Liver (tissue), 9 donors: ENCODE measurements around the gene INPP4B. TPM values are rescaled to one million over a fixed set of nuclear protein-coding genes. Genes with fewer than 3 reads are reported as not detected.

Experiments
- DNase-seq: peaks from one replicate; pipeline ENCODE4 v3.0.0-alpha.2; 2017; ENCODE audit warnings: low spot score
- H3K27ac ChIP-seq, 2 donors: one replicate each; pipeline ENCODE4 v1.7.0; 2013; ENCODE audit warnings: inconsistent platforms in 2 of 2, low read length in 2 of 2, control low read depth in 1 of 2, low read depth in 1 of 2, mild to moderate bottlenecking in 1 of 2
- H3K27me3 ChIP-seq, 4 donors: one replicate each; pipeline versions ENCODE4 v1.6.1 to v1.7.0; 2013; ENCODE audit warnings: low read length in 3 of 4, inconsistent platforms in 1 of 4, mild to moderate bottlenecking in 1 of 4, moderate library complexity in 1 of 4; ENCODE audit not compliant: control insufficient read depth in 4 of 4, insufficient read depth in 4 of 4
- H3K36me3 ChIP-seq, 4 donors: one replicate each; pipeline versions ENCODE4 v1.6.1 to v1.7.0; 2013; ENCODE audit warnings: low read length in 3 of 4, mild to moderate bottlenecking in 3 of 4, low read depth in 1 of 4, moderate library complexity in 1 of 4; ENCODE audit not compliant: control insufficient read depth in 4 of 4, insufficient read depth in 3 of 4
- H3K4me1 ChIP-seq, 4 donors: one replicate each; pipeline versions ENCODE4 v1.6.1 to v1.7.0; 2013; ENCODE audit warnings: low read length in 3 of 4, mild to moderate bottlenecking in 3 of 4, moderate library complexity in 1 of 4; ENCODE audit not compliant: control insufficient read depth in 4 of 4, insufficient read depth in 4 of 4
- H3K4me3 ChIP-seq, 3 donors: one replicate each; pipeline versions ENCODE4 v1.6.1 to v1.7.0; 2013; ENCODE audit warnings: low read length in 3 of 3, control low read depth in 1 of 3, low read depth in 1 of 3, mild to moderate bottlenecking in 1 of 3
- H3K9ac ChIP-seq, 2 donors: one replicate each; pipeline ENCODE4 v1.7.0; 2013; ENCODE audit warnings: low read length in 2 of 2, mild to moderate bottlenecking in 2 of 2, moderate library complexity in 2 of 2, control low read depth in 1 of 2, low read depth in 1 of 2
- H3K9me3 ChIP-seq, 4 donors: one replicate each; pipeline versions ENCODE4 v1.6.1 to v1.7.0; 2013; ENCODE audit warnings: low read length in 3 of 4; ENCODE audit not compliant: control insufficient read depth in 4 of 4
- ATF3 ChIP-seq: IDR thresholded peaks from 2 replicates; pipeline ENCODE4 v1.6.1; 2016; ENCODE audit warnings: antibody characterized with exemption
- CTCF ChIP-seq: fragments of 150-350 bp; IDR thresholded peaks from 2 replicates; pipeline ENCODE4 v1.5.1; 2017; ENCODE audit warnings: improper control_type of control experiment, low read depth, low read length; ENCODE audit not compliant: missing input control
- EGR1 ChIP-seq, 2 donors: IDR thresholded peaks; 2 replicates each; pipeline ENCODE4 v1.6.1; 2016 to 2018; ENCODE audit warnings: antibody characterized with exemption in 2 of 2, low read depth in 2 of 2
- FOXA1 ChIP-seq: IDR thresholded peaks from 2 replicates; pipeline ENCODE4 v1.6.1; 2016; ENCODE audit warnings: antibody characterized with exemption
- FOXA2 ChIP-seq: IDR thresholded peaks from 2 replicates; pipeline ENCODE4 v1.6.1; 2016; ENCODE audit warnings: antibody characterized with exemption
- GABPA ChIP-seq, 2 donors: IDR thresholded peaks in 1 of 2; conservative IDR thresholded peaks in 1 of 2; 2 replicates each; pipeline ENCODE4 v1.6.1; 2016; ENCODE audit warnings: antibody characterized with exemption in 2 of 2, mild to moderate bottlenecking in 1 of 2, moderate library complexity in 1 of 2
- HNF4A ChIP-seq, 2 donors: conservative IDR thresholded peaks; 2 replicates each; pipeline ENCODE4 v1.6.1; 2016; ENCODE audit warnings: antibody characterized with exemption in 2 of 2, mild to moderate bottlenecking in 2 of 2
- MAX ChIP-seq: IDR thresholded peaks from 2 replicates; pipeline ENCODE4 v1.6.1; 2016; ENCODE audit warnings: antibody characterized with exemption
- RAD21 ChIP-seq, 2 donors: IDR thresholded peaks; 2 replicates each; pipeline ENCODE4 v1.6.1; 2016; ENCODE audit warnings: antibody characterized with exemption in 2 of 2, mild to moderate bottlenecking in 2 of 2
- REST ChIP-seq: IDR thresholded peaks from 2 replicates; pipeline ENCODE4 v1.6.1; 2016; ENCODE audit warnings: antibody characterized with exemption, mild to moderate bottlenecking
- RXRA ChIP-seq, 2 donors: IDR thresholded peaks; 2 replicates each; pipeline ENCODE4 v1.6.1; 2017 to 2018; ENCODE audit warnings: antibody characterized with exemption in 2 of 2, mild to moderate bottlenecking in 1 of 2
- SP1 ChIP-seq: IDR thresholded peaks from 2 replicates; pipeline ENCODE4 v1.6.1; 2018; ENCODE audit warnings: antibody characterized with exemption, mild to moderate bottlenecking
- TAF1 ChIP-seq: conservative IDR thresholded peaks from 2 replicates; pipeline ENCODE4 v1.6.1; 2016; ENCODE audit warnings: antibody characterized with exemption, mild to moderate bottlenecking
- ZBTB33 ChIP-seq: IDR thresholded peaks from 2 replicates; pipeline ENCODE4 v1.6.1; 2016; ENCODE audit warnings: antibody characterized with exemption
- WGBS: extraction: QIAGEN DNeasy Blood & Tissue Kit; methylation state at CpG from one replicate; pipeline ENCODE4 v1.1.7; 2013; 5-methylcytosine and 5-hydroxymethylcytosine counted together
- polyA plus RNA-seq, 2 donors: library from polyadenylated mRNA; stranded (reverse) in 1 of 2; unstranded in 1 of 2; fragments of 200-250 nt in 1 of 2; fragments of >200 nt in 1 of 2; fragmentation: Nextera tagmentation in 1 of 2; extraction: Ambion mirVana in 1 of 2; gene quantifications; one replicate each; pipeline versions ENCODE4 v1.2.1 to v1.2.3, GENCODE V29; 2013 to 2015
- total RNA-seq, 2 donors: library from RNA; depleted of rRNA; stranded (reverse); fragments of >200 nt; gene quantifications; one replicate each; pipeline ENCODE4 v1.2.3, GENCODE V29; 2014
- donor health status: healthy.
- donor health status: healthy.
- donor health status: healthy.
- donor health status: healthy.
- donor health status: healthy.

The INPP4B gene
- total and polyA plus RNA-seq, 4 donors: 0.43 to 2.8 (median 1.6) TPM

GRCh38 chr4:142098380-142098779 lies 747.7 kb downstream of the INPP4B start:
- 84% methylated on average over 3 of the region's 3 CpGs for WGBS
- Histone ChIP-seq H3K27ac (no peak overlapping the region), H3K9ac (no peak overlapping the region), H3K9me3 (no peaks in the 10 kb centered on the region), H3K4me3 (no peak overlapping the region), H3K27me3 (no peaks in the 10 kb centered on the region), H3K36me3 (no peaks in the 10 kb centered on the region), H3K4me1 (no peaks in the 10 kb centered on the region)
- TF ChIP-seq CTCF: no peak
- TF ChIP-seq GABPA (IDR thresholded peaks at IDR 0.05 in 1 of 2, conservative IDR thresholded peaks at IDR 0.05 in 1 of 2): no peak
- TF ChIP-seq TAF1: no peak
- no peak for TF ChIP-seq MAX
- no peak for TF ChIP-seq ATF3
- no peak for TF ChIP-seq HNF4A (conservative IDR thresholded peaks at IDR 0.05)
- DNase-seq: no peak

GRCh38 chr4:142097015-142097414 lies 749.1 kb downstream of the INPP4B start:
- Histone ChIP-seq H3K9ac (no peak overlapping the region), H3K27ac (no peak overlapping the region), H3K4me3 (no peak overlapping the region), H3K36me3 (no peaks in the 10 kb centered on the region), H3K9me3 (no peaks in the 10 kb centered on the region), H3K27me3 (no peaks in the 10 kb centered on the region), H3K4me1 (no peaks in the 10 kb centered on the region)
- WGBS: 94% methylated on average over 3 of the region's 3 CpGs
- TF ChIP-seq CTCF (no peak), FOXA2 (no peak), EGR1 (IDR thresholded peaks at IDR 0.05; ENCODE audit: low read depth in 2 of 2) (no peak), TAF1 (no peak), ZBTB33 (no peak)
- DNase-seq: no peak

GRCh38 chr4:142095886-142096605 lies 750.1 kb downstream of the INPP4B start:
- Histone ChIP-seq H3K36me3 (no peaks in the 10 kb centered on the region), H3K4me1 (no peaks in the 10 kb centered on the region), H3K9ac (no peak overlapping the region), H3K27ac (no peak overlapping the region), H3K4me3 (no peak overlapping the region), H3K9me3 (no peaks in the 10 kb centered on the region), H3K27me3 (no peaks in the 10 kb centered on the region)
- DNase-seq: no peak
- 67% methylated on average over 3 of the region's 3 CpGs for WGBS
- TF ChIP-seq SP1 (no peak), RAD21 (IDR thresholded peaks at IDR 0.05) (no peak), CTCF (no peak), REST (no peak), FOXA1 (no peak), RXRA (IDR thresholded peaks at IDR 0.05) (no peak), EGR1 (IDR thresholded peaks at IDR 0.05; ENCODE audit: low read depth in 2 of 2) (no peak)
